HG02943 (cell line): Measurements from ENCODE around the gene DSCAML1.

Experiments
- ATAC-seq: cut with Tn5 transposase; IDR thresholded peaks from one replicate; pipeline ENCODE4 v1.9.1; 2021; ENCODE audit warnings: mild to moderate bottlenecking, low read depth, moderate library complexity; ENCODE audit not compliant: unreplicated experiment

DSCAML1 gene

GRCh38 chr11:117833401-117833891 is 36.4 kb upstream of the DSCAML1 start:
- ATAC-seq = no peak

- ATAC-seq = no peak
Measured at GRCh38 chr11:117832511-117832910, 35.5 kb upstream of the DSCAML1 start.

GRCh38 chr11:117831661-117832415 is 34.8 kb upstream of the DSCAML1 start:
- ATAC-seq = no peak

GRCh38 chr11:117830674-117831351 is 33.8 kb upstream of the DSCAML1 start:
- ATAC-seq = no peak

GRCh38 chr11:117830072-117830471 is 33.1 kb upstream of the DSCAML1 start:
- ATAC-seq = no peak

- no peak for ATAC-seq
Measured at GRCh38 chr11:117829369-117829725, 32.3 kb upstream of the DSCAML1 start.

GRCh38 chr11:117828611-117829368 is 31.8 kb upstream of the DSCAML1 start:
- no peak for ATAC-seq

- ATAC-seq = no peak
Measured at GRCh38 chr11:117827521-117828511, 30.8 kb upstream of the DSCAML1 start.

GRCh38 chr11:117826832-117827231 is 29.8 kb upstream of the DSCAML1 start:
- no peak for ATAC-seq

- no peak for ATAC-seq
Measured at GRCh38 chr11:117826190-117826570, 29.2 kb upstream of the DSCAML1 start.

- ATAC-seq = no peak
Measured at GRCh38 chr11:117825538-117826189, 28.6 kb upstream of the DSCAML1 start.

GRCh38 chr11:117824571-117825537 is 27.8 kb upstream of the DSCAML1 start, which contains the start of gene FXYD2:
Gene FXYD2 (minus strand): TSS chr11:117824744. CDS start chr11:117824678, 66 bp downstream.
- ATAC-seq = no peak

- no peak for ATAC-seq
Measured at GRCh38 chr11:117823946-117824420, 27.0 kb upstream of the DSCAML1 start.

GRCh38 chr11:117823294-117823945 is 26.4 kb upstream of the DSCAML1 start:
- no peak for ATAC-seq

- ATAC-seq = no peak
Measured at GRCh38 chr11:117822074-117823033, 25.3 kb upstream of the DSCAML1 start.

GRCh38 chr11:117821431-117821830 is 24.4 kb upstream of the DSCAML1 start:
- ATAC-seq = no peak

GRCh38 chr11:117820516-117820915 is 23.5 kb upstream of the DSCAML1 start:
- ATAC-seq = no peak
